ENCODE measurements around the gene ATF3.

The ATF3 gene

DNA sequence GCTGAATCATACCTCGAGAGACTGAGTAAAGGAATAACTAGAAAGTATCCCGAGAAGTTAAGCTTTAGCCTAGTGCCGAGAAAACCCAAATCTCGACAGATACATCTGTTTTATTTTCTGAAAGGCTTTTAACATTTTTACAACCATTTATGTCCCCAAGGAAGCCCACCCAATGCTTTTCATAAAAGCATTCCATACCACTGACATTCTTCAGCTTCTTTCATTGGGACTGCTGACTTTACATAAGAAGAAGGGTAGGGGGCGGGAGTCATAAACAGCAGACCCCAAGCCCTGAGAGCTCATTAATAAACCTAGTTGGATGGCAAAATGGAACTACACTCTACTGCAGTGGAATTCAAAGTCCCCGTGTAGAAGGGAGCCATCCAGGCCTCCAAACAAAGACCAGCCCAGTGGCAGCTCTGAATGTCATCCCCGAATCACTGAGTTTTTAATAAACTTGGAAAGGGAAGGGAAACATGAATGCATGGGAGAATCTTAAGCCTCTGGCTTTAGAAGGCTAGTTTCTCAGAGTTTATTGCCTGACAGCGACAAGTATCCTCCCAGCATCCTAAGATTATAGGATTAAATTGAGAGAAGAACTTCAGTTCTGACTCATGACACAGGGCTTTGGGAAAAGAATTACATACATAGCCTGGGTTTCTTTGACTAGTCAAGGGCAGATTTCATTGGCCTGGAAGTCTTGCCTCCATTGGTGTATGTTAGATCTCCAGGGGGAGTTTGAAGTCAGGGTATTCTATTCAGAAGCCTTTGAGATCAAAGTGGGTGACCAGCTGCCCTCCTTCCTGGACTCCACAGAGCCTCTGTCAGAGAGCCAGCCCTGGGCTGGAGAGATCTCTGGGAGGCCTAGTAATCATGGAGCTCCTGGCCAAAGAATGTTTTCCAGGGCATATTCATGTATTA, 3.7 kb downstream of the ATF3 start:
- DNase-seq (ENCODE audit: low read depth): no peak
- no peak overlapping the region for H3K4me3 ChIP-seq (ENCODE audit: low read depth, low read length)
- TF ChIP-seq, protein P1, sequence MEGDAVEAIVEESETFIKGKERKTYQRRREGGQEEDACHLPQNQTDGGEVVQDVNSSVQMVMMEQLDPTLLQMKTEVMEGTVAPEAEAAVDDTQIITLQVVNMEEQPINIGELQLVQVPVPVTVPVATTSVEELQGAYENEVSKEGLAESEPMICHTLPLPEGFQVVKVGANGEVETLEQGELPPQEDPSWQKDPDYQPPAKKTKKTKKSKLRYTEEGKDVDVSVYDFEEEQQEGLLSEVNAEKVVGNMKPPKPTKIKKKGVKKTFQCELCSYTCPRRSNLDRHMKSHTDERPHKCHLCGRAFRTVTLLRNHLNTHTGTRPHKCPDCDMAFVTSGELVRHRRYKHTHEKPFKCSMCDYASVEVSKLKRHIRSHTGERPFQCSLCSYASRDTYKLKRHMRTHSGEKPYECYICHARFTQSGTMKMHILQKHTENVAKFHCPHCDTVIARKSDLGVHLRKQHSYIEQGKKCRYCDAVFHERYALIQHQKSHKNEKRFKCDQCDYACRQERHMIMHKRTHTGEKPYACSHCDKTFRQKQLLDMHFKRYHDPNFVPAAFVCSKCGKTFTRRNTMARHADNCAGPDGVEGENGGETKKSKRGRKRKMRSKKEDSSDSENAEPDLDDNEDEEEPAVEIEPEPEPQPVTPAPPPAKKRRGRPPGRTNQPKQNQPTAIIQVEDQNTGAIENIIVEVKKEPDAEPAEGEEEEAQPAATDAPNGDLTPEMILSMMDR (IDR thresholded peaks at IDR 0.05; ENCODE audit: insufficient read depth, low read depth, low read length, missing control alignments): no peak

DNA sequence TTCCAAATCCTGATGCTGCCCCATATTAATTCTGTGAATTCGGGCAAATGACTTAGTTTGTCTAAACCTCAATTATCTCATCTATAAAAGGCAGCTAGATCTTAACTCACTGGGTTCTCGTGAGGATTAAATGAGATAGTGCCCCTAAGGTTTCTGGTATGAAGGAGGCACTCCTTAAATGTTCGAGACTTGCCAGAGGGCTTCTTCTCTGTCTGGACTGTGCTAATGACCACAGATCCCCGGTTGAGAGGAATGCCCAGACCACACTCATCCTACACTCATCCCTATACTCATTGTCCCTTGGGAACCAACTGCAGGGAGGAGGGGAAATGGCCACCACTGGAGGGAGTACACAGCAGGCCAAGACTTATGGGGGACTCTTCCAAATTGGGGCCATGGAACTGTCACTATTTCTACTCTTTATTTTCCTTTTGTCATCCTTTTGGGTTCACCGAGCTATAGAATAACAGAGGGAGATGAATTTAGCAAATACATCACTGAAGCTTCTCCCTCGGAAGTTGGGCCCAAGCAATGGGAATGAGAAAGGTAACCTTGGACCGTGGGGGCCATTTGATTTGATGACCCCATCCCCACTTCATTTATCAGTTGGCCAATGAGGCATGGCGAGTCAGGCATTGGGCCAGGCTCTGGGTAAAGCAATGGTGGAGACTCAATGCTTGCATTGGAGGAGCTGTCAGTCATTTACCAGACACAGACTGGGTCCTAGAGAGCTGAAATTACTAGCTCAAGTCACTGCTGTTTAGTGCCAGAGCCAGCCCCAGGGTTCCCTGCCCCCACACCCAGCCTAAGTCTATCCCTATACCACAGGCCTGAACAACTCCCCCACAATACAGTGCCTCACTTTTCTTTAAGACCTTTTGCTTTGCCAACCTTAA, 5.1 kb downstream of the ATF3 start:
- DNase-seq (ENCODE audit: low read depth): peak; percentile 40
- peak overlapping the region; percentile 20 for H3K4me3 ChIP-seq (ENCODE audit: low read depth, low read length)
- TF ChIP-seq, protein P1 (IDR thresholded peaks at IDR 0.05; ENCODE audit: insufficient read depth, low read depth, low read length, missing control alignments): no peak

DNA sequence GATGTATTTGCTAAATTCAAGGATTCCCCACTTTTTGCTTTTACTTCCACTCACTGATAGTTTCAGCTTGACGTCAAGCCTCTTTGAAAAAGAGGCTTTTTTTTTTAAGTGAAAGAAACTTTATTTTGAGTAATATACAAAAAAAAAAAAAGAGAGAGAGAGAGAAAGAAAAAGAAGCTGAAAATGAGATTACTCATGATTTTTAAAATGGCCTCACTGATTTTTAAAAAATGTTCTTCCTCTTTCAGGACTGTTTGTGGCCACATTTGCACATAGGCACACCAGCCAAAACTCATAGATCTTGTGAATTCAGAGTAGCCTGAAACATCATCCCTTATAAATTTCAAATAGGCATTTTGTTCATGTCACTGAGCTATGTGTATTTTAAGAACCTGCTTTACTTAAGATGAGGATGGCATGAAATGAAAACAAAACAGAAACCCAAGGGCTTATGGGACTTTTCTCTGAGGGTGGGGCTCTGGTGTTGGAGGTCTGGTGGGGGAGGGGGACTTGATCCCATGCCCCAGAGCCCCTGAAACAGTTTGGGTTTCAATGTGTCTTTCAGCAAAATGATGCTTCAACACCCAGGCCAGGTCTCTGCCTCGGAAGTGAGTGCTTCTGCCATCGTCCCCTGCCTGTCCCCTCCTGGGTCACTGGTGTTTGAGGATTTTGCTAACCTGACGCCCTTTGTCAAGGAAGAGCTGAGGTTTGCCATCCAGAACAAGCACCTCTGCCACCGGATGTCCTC, 6.1 kb downstream of the ATF3 start:
- peak; percentile 57 for DNase-seq (ENCODE audit: low read depth)
- H3K4me3 ChIP-seq (ENCODE audit: low read depth, low read length): peak overlapping the region; percentile 20; the same call in 1 of the 2 replicates
- TF ChIP-seq, protein P1 (IDR thresholded peaks at IDR 0.05; ENCODE audit: insufficient read depth, low read depth, low read length, missing control alignments): no peak

DNA sequence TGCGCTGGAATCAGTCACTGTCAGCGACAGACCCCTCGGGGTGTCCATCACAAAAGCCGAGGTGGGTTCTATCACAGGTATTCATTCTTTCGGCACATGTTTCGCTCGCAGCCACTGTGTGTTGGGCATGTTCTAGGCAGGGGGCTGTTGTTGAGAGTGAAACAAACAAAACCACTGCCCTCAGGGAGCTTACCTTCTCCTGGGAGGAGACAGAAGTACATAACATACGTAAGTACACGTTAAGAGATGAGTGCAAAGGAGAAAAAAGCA, 6.6 kb downstream of the ATF3 start:
- H3K4me3 ChIP-seq (ENCODE audit: low read depth, low read length): no peak overlapping the region
- TF ChIP-seq, protein P1 (IDR thresholded peaks at IDR 0.05; ENCODE audit: insufficient read depth, low read depth, low read length, missing control alignments): no peak
- no peak for DNase-seq (ENCODE audit: low read depth)

DNA sequence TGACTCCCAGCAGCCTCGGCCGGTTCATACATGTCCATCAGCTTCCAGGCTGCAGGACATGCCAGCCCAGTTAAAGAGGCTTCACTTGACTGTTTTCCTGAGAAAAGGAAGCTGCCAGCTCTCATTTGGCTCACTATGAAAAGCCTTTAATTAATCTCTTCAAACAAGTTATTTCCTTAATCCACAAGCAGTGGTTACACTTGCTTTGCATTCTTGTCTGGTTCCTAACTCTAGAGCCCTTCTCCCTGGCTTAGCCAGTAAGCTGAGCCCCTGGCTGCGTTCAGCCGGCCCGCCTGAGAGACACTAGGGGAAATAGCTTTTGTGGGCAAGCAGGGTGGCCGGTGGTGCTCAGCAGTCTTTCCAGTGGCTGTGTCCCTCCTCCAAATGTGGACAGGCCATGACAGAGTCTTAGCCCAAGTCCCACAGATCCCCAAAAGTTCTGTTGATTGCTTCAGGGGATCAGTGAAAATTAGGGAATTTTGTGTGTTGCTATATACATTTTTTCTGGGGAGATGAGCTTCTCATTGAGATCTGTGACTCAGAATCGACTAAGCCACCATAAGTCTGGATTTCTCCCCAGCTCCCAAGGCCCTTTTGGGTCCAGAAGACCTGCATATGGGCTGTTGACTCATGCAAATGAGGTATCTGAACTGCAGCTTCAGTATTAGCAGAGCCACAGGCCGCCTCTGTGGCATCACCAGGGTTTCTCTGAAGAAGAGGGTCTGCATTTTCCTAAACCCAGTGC, 10.1 kb downstream of the ATF3 start:
- TF ChIP-seq, protein P1 (IDR thresholded peaks at IDR 0.05; ENCODE audit: insufficient read depth, low read depth, low read length, missing control alignments): no peak
- no peak overlapping the region for H3K4me3 ChIP-seq (ENCODE audit: low read depth, low read length)
- no peak for DNase-seq (ENCODE audit: low read depth)

DNA sequence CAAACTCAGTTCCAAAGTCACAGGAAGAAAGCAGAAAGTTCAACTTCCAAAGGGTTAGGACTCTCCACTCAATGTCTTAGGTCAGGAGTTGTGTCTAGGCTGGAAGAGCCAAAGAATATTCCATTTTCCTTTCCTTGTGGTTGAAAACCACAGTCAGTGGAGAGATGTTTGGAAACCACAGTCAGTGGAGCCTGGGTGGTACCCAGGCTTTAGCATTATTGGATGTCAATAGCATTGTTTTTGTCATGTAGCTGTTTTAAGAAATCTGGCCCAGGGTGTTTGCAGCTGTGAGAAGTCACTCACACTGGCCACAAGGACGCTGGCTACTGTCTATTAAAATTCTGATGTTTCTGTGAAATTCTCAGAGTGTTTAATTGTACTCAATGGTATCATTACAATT, 11.7 kb downstream of the ATF3 start:
- no peak overlapping the region for H3K4me3 ChIP-seq (ENCODE audit: low read depth, low read length)
- DNase-seq (ENCODE audit: low read depth): no peak
- TF ChIP-seq, protein P1 (IDR thresholded peaks at IDR 0.05; ENCODE audit: insufficient read depth, low read depth, low read length, missing control alignments): no peak

Data from GM12865 (cell line).